Endothelial cell of umbilical vein (primary cell): ENCODE data around the gene SHROOM2. TPM values are rescaled to one million over a fixed set of nuclear protein-coding genes. Genes with fewer than 3 reads are reported as not detected.

Experiments
- BruUV-seq: library from RNA; stranded (reverse); fragments of 400-500 nt; replicated peaks from 2 replicates; lab custom pipeline; 2021; lab: Mats Ljungman, UMichigan
- CTCF ChIA-PET: fragments of 300-600, 350-600 bp; sonication (Branson Sonifier 250); formaldehyde crosslinking; loops from one replicate; lab custom pipeline; 2021; ENCODE audit warnings: antibody characterized with exemption, inconsistent platforms; lab: Charles Lee
- POLR2A ChIA-PET: fragments of 300-600, 350-600 bp; sonication (Branson Sonifier 250); formaldehyde crosslinking; loops from one replicate; lab custom pipeline; 2021; ENCODE audit warnings: antibody characterized with exemption, inconsistent platforms; lab: Charles Lee
- DNase-seq: peaks from one replicate; pipeline ENCODE4 v3.0.0-alpha.2; 2011; ENCODE audit warnings: low read depth, low spot score
- FAIRE-seq: peaks from 2 replicates; lab custom pipeline; 2011; peaks lifted over from hg19 to GRCh38; lab: Jason Lieb, UNC
- H2AFZ ChIP-seq: 2 replicates; pipeline ENCODE4 v1.6.0; 2012; ENCODE audit warnings: low read depth, low read length, control low read depth, inconsistent platforms
- H3K27ac ChIP-seq: 2 replicates; pipeline ENCODE4 v1.5.1; 2011; ENCODE audit warnings: low read depth, mild to moderate bottlenecking, control low read depth, low read length, moderate library complexity; ENCODE audit not compliant: insufficient read depth
- H3K27me3 ChIP-seq, 2 experiments: 2 replicates each; pipeline versions ENCODE4 v1.6.0 to v1.6.1; 2011; ENCODE audit warnings: low read length in 2 of 2, mixed read lengths in 1 of 2; ENCODE audit not compliant: control insufficient read depth in 2 of 2, insufficient read depth in 2 of 2
- H3K36me3 ChIP-seq, 2 experiments: 2 replicates in 1 of 2; 3 replicates in 1 of 2; pipeline ENCODE4 v1.5.1; 2011; ENCODE audit warnings: low read length in 2 of 2, mild to moderate bottlenecking in 1 of 2, moderate library complexity in 1 of 2; ENCODE audit not compliant: control insufficient read depth in 2 of 2, insufficient read depth in 2 of 2; ENCODE audit errors: extremely low read depth in 1 of 2
- H3K4me1 ChIP-seq: 3 replicates; pipeline ENCODE4 v1.5.1; 2011; ENCODE audit warnings: mild to moderate bottlenecking, low read length; ENCODE audit not compliant: control insufficient read depth, insufficient read depth; ENCODE audit errors: extremely low read depth
- H3K4me2 ChIP-seq: 2 replicates; pipeline ENCODE4 v1.6.1; 2011; ENCODE audit warnings: low read length, control low read depth, mixed read lengths; ENCODE audit not compliant: insufficient read depth
- H3K4me3 ChIP-seq, 3 experiments: fragments of 200-600 bp in 1 of 3; sonication (generic), shearing (Covaris generic) in 1 of 3; replicated peaks in 1 of 3; 2 replicates each; pipeline ENCODE4 v1.5.1; 2011 to 2016; ENCODE audit warnings: control low read depth in 3 of 3, low read length in 3 of 3, mild to moderate bottlenecking in 2 of 3, inconsistent platforms in 1 of 3, low read depth in 1 of 3, moderate library complexity in 1 of 3; ENCODE audit not compliant: insufficient read depth in 1 of 3
- H3K79me2 ChIP-seq: 2 replicates; pipeline ENCODE4 v1.6.0; 2012; ENCODE audit warnings: low read length, inconsistent platforms; ENCODE audit not compliant: control insufficient read depth, insufficient read depth
- H3K9ac ChIP-seq: replicated peaks from 2 replicates; pipeline ENCODE3; 2011; ENCODE audit warnings: low read length, control low read depth; ENCODE audit not compliant: insufficient read depth; ENCODE audit errors: extremely low read depth
- H3K9me1 ChIP-seq: replicated peaks from 3 replicates; pipeline ENCODE4 v1.6.0; 2011; ENCODE audit warnings: mild to moderate bottlenecking, low read length; ENCODE audit not compliant: control insufficient read depth, insufficient read depth; ENCODE audit errors: extremely low read depth
- H3K9me3 ChIP-seq: replicated peaks from 2 replicates; pipeline ENCODE4 v1.5.1; 2012; ENCODE audit warnings: low read length, inconsistent platforms; ENCODE audit not compliant: control insufficient read depth, insufficient read depth
- H4K20me1 ChIP-seq: replicated peaks from 2 replicates; pipeline ENCODE3; 2011; ENCODE audit warnings: mild to moderate bottlenecking, low read length; ENCODE audit not compliant: control insufficient read depth, insufficient read depth; ENCODE audit errors: extremely low read depth
- CTCF ChIP-seq, 2 donors: IDR thresholded peaks; 1 replicate in 1 of 2; 2 replicates in 1 of 2; pipeline ENCODE4 v1.5.1; 2011; ENCODE audit warnings: low read length in 2 of 2, mild to moderate bottlenecking in 2 of 2, moderate library complexity in 2 of 2, control low read depth in 1 of 2, inconsistent platforms in 1 of 2, low read depth in 1 of 2; ENCODE audit not compliant: insufficient read depth in 1 of 2; ENCODE audit errors: extremely low read depth in 1 of 2
- EZH2 ChIP-seq: IDR thresholded peaks from 2 replicates; pipeline ENCODE4 v1.6.1; 2012; ENCODE audit warnings: borderline replicate concordance, low read depth, mild to moderate bottlenecking, moderate library complexity, low read length, inconsistent platforms; ENCODE audit not compliant: severe bottlenecking
- GATA2 ChIP-seq: IDR thresholded peaks from 2 replicates; pipeline ENCODE4 v1.7.0; 2011; ENCODE audit warnings: low read depth, mild to moderate bottlenecking, moderate library complexity, mixed read lengths, low read length; ENCODE audit not compliant: insufficient read length, insufficient read depth
- JUN ChIP-seq: IDR thresholded peaks from 2 replicates; pipeline ENCODE4 v1.6.1; 2011; ENCODE audit warnings: borderline replicate concordance, low read depth; ENCODE audit not compliant: insufficient read length, insufficient read depth
- MAX ChIP-seq: IDR thresholded peaks from 2 replicates; pipeline ENCODE4 v1.6.1; 2011; ENCODE audit not compliant: insufficient read depth, insufficient read length
- MYC ChIP-seq: IDR thresholded peaks from one replicate; pipeline ENCODE4 v1.6.1; 2011; ENCODE audit warnings: mild to moderate bottlenecking, low read depth, low read length
- POLR2A ChIP-seq: IDR thresholded peaks from 2 replicates; pipeline ENCODE4 v1.6.1; 2012; ENCODE audit warnings: low read depth, mild to moderate bottlenecking, control low read depth, low read length
- POLR2AphosphoS5 ChIP-seq: IDR thresholded peaks from 2 replicates; pipeline ENCODE4 v1.6.1; 2012; ENCODE audit warnings: low read depth, mild to moderate bottlenecking, control low read depth, low read length, moderate library complexity; ENCODE audit not compliant: insufficient read depth
- dilution Hi-C: fragments of 300-500 bp; cut with MboI; formaldehyde crosslinking; loops from one replicate; pipeline ENCODE4 v1.15.0; 2019; ENCODE audit warnings: low sequenced_read_pairs; ENCODE audit not compliant: extremely low pct_ligation_motif_present
- intact Hi-C: fragments of 100-400 bp; cut with micrococcal nuclease; formaldehyde crosslinking; loops from one replicate; pipeline ENCODE4 v1.10.0; 2022
- polyA plus RNA-seq, 4 experiments: library from polyadenylated mRNA; depleted of rRNA in 3 of 4; stranded (reverse) in 3 of 4; unstranded in 1 of 4; fragments of >200 nt; gene quantifications; 2 replicates each; pipeline versions ENCODE4 v1.2.1 to v1.2.3, GENCODE V29; 2011 to 2012; ENCODE audit warnings: missing spikeins in 1 of 4
- total RNA-seq: library from RNA; stranded (reverse); gene quantifications from 2 replicates; pipeline ENCODE4 v1.2.3, GENCODE V29; 2021

Gene SHROOM2
- total and polyA plus RNA-seq, 2 donors (not counting 3 experiments of a cell fraction or from before 2014, with no cell fraction given): 3.7 to 11.8 TPM

- DNase-seq (no peak), FAIRE-seq (no peak)
- ChIA-PET POLR2A (no interaction called here), CTCF (no interaction called here)
- Histone ChIP-seq H3K4me2 (no peak overlapping the region), H2AFZ (no peak overlapping the region), H3K9me3 (no peaks in the 10 kb centered on the region), H3K27ac (no peak overlapping the region), H3K27me3 (no peaks in the 10 kb centered on the region), H3K9ac (no peak overlapping the region), H3K4me3 (no peak overlapping the region), H3K79me2 (no peaks in the 10 kb centered on the region), H3K36me3 (peaks cover 0 to 14% of the 10 kb centered on the region in 2 experiments), H3K4me1 (peaks cover 5% of the 10 kb centered on the region), H4K20me1 (no peaks in the 10 kb centered on the region), H3K9me1 (no peaks in the 10 kb centered on the region)
- TF ChIP-seq JUN (no peak), EZH2 (no peak), MYC (no peak), POLR2A (no peak), POLR2AphosphoS5 (no peak), GATA2 (no peak), MAX (no peak), CTCF (IDR thresholded peaks at IDR 0.05; ENCODE audit: extremely low read depth in 1 of 2, insufficient read depth in 1 of 2, low read depth in 1 of 2, low read length in 2 of 2) (no peak)
- dilution Hi-C loops (no loop called here), intact Hi-C loops (no loop called here)
- BruUV-seq: no TSS peak
These were observed 149.2 kb downstream of the SHROOM2 start for GRCh38 chrX:9935436-9935835.
